OCI-LY7 (cell line): ENCODE measurements around the gene ATE1. TPM values are rescaled to one million over a fixed set of nuclear protein-coding genes. Genes with fewer than 3 reads are reported as not detected.

Experiments
- BruUV-seq: library from RNA; stranded (reverse); fragments of 400-500 nt; replicated peaks from 2 replicates; lab custom pipeline; 2021; lab: Mats Ljungman, UMichigan
- CTCF ChIA-PET: fragments of 300-600 bp; sonication (Branson Sonifier 250); formaldehyde crosslinking; loops from one replicate; lab custom pipeline; 2022; ENCODE audit warnings: antibody characterized with exemption; ENCODE audit not compliant: unreplicated experiment; lab: Charles Lee
- POLR2A ChIA-PET: fragments of 300-600 bp; sonication (Branson Sonifier 250); formaldehyde crosslinking; loops from one replicate; lab custom pipeline; 2022; ENCODE audit warnings: antibody characterized with exemption; lab: Charles Lee
- DNase-seq: peaks from one replicate; pipeline ENCODE4 v3.0.0-alpha.2; 2015; ENCODE audit warnings: low spot score
- H2AFZ ChIP-seq: fragments of 200-600 bp; sonication (generic), shearing (Covaris generic); 2 replicates; pipeline ENCODE4 v1.6.1; 2014; ENCODE audit warnings: mild to moderate bottlenecking, antibody characterized with exemption, low read length, moderate library complexity
- H3K27ac ChIP-seq: fragments of 200-600 bp; sonication (generic); 2 replicates; pipeline ENCODE4 v1.5.1; 2014; ENCODE audit warnings: mixed run types, low read depth, mild to moderate bottlenecking, moderate library complexity, low read length, inconsistent platforms; ENCODE audit not compliant: poor library complexity, severe bottlenecking
- H3K36me3 ChIP-seq: fragments of 200-600 bp; sonication (generic); 2 replicates; pipeline ENCODE4 v1.6.1; 2014; ENCODE audit warnings: mild to moderate bottlenecking, antibody characterized with exemption, low read length, moderate library complexity, mixed read lengths; ENCODE audit not compliant: insufficient read depth
- H3K4me1 ChIP-seq: fragments of 200-600 bp; sonication (generic); 2 replicates; pipeline ENCODE4 v1.5.1; 2014; ENCODE audit warnings: mild to moderate bottlenecking, low read length; ENCODE audit not compliant: insufficient read depth, poor library complexity, severe bottlenecking
- H3K4me2 ChIP-seq: fragments of 200-600 bp; sonication (generic); 2 replicates; pipeline ENCODE4 v1.6.1; 2014; ENCODE audit warnings: mild to moderate bottlenecking, low read length
- H3K4me3 ChIP-seq: fragments of 200-600 bp; sonication (generic); 2 replicates; pipeline ENCODE4 v1.5.1; 2014; ENCODE audit warnings: mild to moderate bottlenecking, low read depth, low read length; ENCODE audit not compliant: poor library complexity, severe bottlenecking
- H3K79me2 ChIP-seq: fragments of 200-600 bp; sonication (generic); 2 replicates; pipeline ENCODE4 v1.6.1; 2016; ENCODE audit warnings: low read depth, mild to moderate bottlenecking, low read length, moderate library complexity, mixed read lengths; ENCODE audit not compliant: insufficient read depth
- H3K9me2 ChIP-seq: fragments of 200-600 bp; sonication (generic); 2 replicates; pipeline ENCODE4 v1.6.1; 2016; ENCODE audit warnings: mild to moderate bottlenecking, low read length, mixed read lengths; ENCODE audit not compliant: insufficient read depth
- H3K9me3 ChIP-seq: fragments of 200-600 bp; sonication (generic); 2 replicates; pipeline ENCODE4 v1.6.1; 2014; ENCODE audit warnings: mild to moderate bottlenecking, mixed run types, low read length, mixed read lengths
- H4K20me1 ChIP-seq: fragments of 200-600 bp; sonication (generic); 2 replicates; pipeline ENCODE4 v1.6.1; 2014; ENCODE audit warnings: mild to moderate bottlenecking, antibody characterized with exemption, low read length, moderate library complexity, mixed read lengths; ENCODE audit not compliant: insufficient read depth
- CTCF ChIP-seq: fragments of 200-600 bp; sonication (generic); conservative IDR thresholded peaks from 2 replicates; pipeline ENCODE4 v1.5.1; 2014; ENCODE audit warnings: mild to moderate bottlenecking, antibody characterized with exemption, low read length, moderate library complexity, mixed read lengths
- EZH2phosphoT487 ChIP-seq: fragments of 200-600 bp; sonication (generic); IDR thresholded peaks from 2 replicates; pipeline ENCODE4 v1.6.1; 2018; ENCODE audit warnings: low read depth, borderline replicate concordance, mild to moderate bottlenecking, mixed run types, antibody characterized with exemption, low read length, moderate library complexity, mixed read lengths
- intact Hi-C: fragments of 100-400 bp; cut with micrococcal nuclease; formaldehyde crosslinking; loops from one replicate; pipeline ENCODE4 v1.10.0; 2022; ENCODE audit not compliant: unreplicated experiment
- total RNA-seq, 2 experiments: library from RNA; depleted of rRNA in 1 of 2; stranded (reverse); fragments of >200 nt in 1 of 2; shearing (Covaris generic) in 1 of 2; gene quantifications; 2 replicates each; pipeline ENCODE4 v1.2.3, GENCODE V29; 2014 to 2022

ATE1 gene
- total RNA-seq, 2 experiments from 2014 or later = 14.8 to 44.7 TPM

DNA sequence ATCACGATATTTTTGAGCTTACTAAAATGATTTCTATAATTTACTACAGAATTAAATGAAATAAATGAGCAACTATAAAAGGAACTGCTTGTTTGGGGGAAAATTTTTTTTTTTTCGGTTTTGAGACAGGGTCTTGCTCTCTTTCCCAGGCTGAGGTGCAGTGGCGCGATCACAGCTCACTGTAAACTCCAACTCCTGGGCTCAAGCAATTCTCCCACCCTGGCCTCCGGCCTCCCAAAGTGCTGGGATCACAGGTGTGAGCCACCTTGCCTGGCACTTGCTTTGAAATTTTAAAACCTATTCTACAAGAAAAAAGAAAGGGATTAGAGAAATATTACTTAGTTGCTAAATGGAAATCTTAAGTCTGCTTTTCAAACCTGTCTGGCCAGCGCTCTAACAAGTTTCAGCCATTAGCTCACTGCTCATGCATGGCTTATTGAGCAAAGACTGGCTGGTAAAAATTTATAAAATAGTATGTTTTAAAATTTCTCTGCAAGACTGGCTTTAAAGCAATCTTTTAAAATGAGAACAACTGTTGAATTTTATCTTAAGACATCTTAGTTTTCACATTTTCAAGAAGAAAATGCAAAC lies 144.0 kb downstream of the ATE1 start:
- H3K4me2 ChIP-seq = no peak overlapping the region
- BruUV-seq = no TSS peak
- no peaks in the 10 kb centered on the region for H3K9me2 ChIP-seq
- no peak for DNase-seq
- no peaks in the 10 kb centered on the region for H3K79me2 ChIP-seq
- intact Hi-C loops = no loop called here
- H2AFZ ChIP-seq = no peak overlapping the region
- H3K36me3 ChIP-seq = no peaks in the 10 kb centered on the region
- H3K4me1 ChIP-seq = no peaks in the 10 kb centered on the region
- CTCF ChIA-PET = no interaction called here
- no peak for TF ChIP-seq CTCF
- no peak for TF ChIP-seq EZH2phosphoT487
- H3K4me3 ChIP-seq = no peak overlapping the region
- H3K27ac ChIP-seq = no peak overlapping the region
- no peaks in the 10 kb centered on the region for H3K9me3 ChIP-seq
- POLR2A ChIA-PET = interaction anchor here (1.0 kb wide), 2 partner anchors 12 to 42 kb away, joined by 3 to 5 read pairs; no protein-coding TSS in a partner anchor
- H4K20me1 ChIP-seq = no peaks in the 10 kb centered on the region

DNA sequence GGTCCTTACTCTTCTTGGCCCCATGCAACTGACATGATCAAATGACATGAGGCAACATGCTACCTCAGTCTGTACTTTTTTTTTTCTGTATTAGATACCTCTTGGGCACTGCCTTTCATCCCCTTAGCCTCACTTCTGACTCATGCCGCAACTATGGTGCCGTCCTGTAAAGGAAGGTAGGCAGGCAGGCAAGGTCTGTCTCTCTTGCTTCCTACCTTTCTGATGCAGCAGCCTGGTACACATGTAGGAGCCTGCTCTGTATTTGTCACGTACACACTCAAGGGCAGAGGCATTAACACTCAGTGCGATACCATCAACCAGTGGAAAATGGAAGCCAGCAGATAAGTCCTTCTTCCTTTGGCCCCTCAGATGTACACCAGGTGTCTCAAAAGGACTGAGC lies 146.7 kb downstream of the ATE1 start:
- Histone ChIP-seq H3K36me3 (no peaks in the 10 kb centered on the region), H3K9me2 (no peaks in the 10 kb centered on the region), H3K9me3 (no peaks in the 10 kb centered on the region)

More for the DNA sequence above, 146.7 kb downstream of the ATE1 start:
- no peaks in the 10 kb centered on the region for H3K4me1 ChIP-seq
- H3K4me3 ChIP-seq = no peak overlapping the region
- intact Hi-C loops = no loop called here
- no peak overlapping the region for H3K4me2 ChIP-seq
- H4K20me1 ChIP-seq = no peaks in the 10 kb centered on the region
- H3K79me2 ChIP-seq = no peaks in the 10 kb centered on the region
- no peak for DNase-seq
- TF ChIP-seq EZH2phosphoT487 (no peak), CTCF (no peak)
- BruUV-seq = no TSS peak
- POLR2A ChIA-PET = no interaction called here
- no peak overlapping the region for H3K27ac ChIP-seq
- no peak overlapping the region for H2AFZ ChIP-seq
- CTCF ChIA-PET = no interaction called here
